Ovary (tissue), 9 donors: ENCODE results near the gene SGMS1. TPM values are rescaled to one million over a fixed set of nuclear protein-coding genes. Genes with fewer than 3 reads are reported as not detected.
"Not testable (repeated sequence)": the region's sequence is repeated elsewhere in the genome, so short reads cannot be mapped to it uniquely, and the experiment has no call there.

Experiments used
- DNase-seq, 5 donors: peaks; one replicate each; pipeline ENCODE4 v3.0.0-alpha.2; 2019 to 2020
- H3K27ac ChIP-seq, 2 donors: fragments of 200-600 bp; one replicate each; pipeline versions ENCODE4 v1.5.1 to v1.8.0; 2019 to 2022
- H3K27me3 ChIP-seq: fragments of 200-600 bp; one replicate; pipeline ENCODE4 v1.8.0; 2022
- H3K36me3 ChIP-seq: fragments of 200-600 bp; sonication (generic); one replicate; pipeline ENCODE4 v1.5.1; 2019
- H3K4me1 ChIP-seq: one replicate; pipeline ENCODE4 v1.8.1; 2013; ENCODE audit warnings: mild to moderate bottlenecking, moderate library complexity; ENCODE audit not compliant: insufficient read depth
- H3K4me3 ChIP-seq: fragments of 200-600 bp; sonication (generic); one replicate; pipeline ENCODE4 v1.5.1; 2017
- H3K9me3 ChIP-seq, 2 donors: fragments of 200-600 bp in 1 of 2; sonication (generic) in 1 of 2; one replicate each; pipeline versions ENCODE4 v1.5.1 to v1.8.1; 2013 to 2019; ENCODE audit warnings: mild to moderate bottlenecking in 1 of 2, moderate library complexity in 1 of 2
- EP300 ChIP-seq: sonication (generic); formaldehyde crosslinking; IDR thresholded peaks from one replicate; pipeline ENCODE4 v1.6.1; 2017; ENCODE audit warnings: antibody characterized with exemption
- POLR2A ChIP-seq: fragments of 450-650 bp; IDR thresholded peaks from one replicate; pipeline ENCODE4 v1.6.1; 2017; ENCODE audit warnings: antibody characterized with exemption, mild to moderate bottlenecking, moderate library complexity
- WGBS, 3 donors: extraction: QIAGEN DNeasy Blood & Tissue Kit in 1 of 3; methylation state at CpG; one replicate each; pipeline versions ENCODE4 v1.1.5 to v1.1.7; 2013 to 2017; 5-methylcytosine and 5-hydroxymethylcytosine counted together
- intact Hi-C, 4 donors: fragments of 100-400 bp; cut with DNase I; formaldehyde crosslinking; loops; one replicate each; pipeline versions ENCODE4 v1.11.0 to v1.15.1; 2022 to 2023
- polyA plus RNA-seq, 2 donors: library from polyadenylated mRNA; stranded (reverse); fragments of 200-250 nt in 1 of 2; fragments of 350-450 nt in 1 of 2; fragmentation: Illumina TruSeq in 1 of 2; extraction: RNeasy Lipid Tissue Mini Kit (QIAGEN cat#74804) in 1 of 2; gene quantifications; one replicate each; pipeline ENCODE4 v1.2.3, GENCODE V29; 2013 to 2014
- total RNA-seq, 7 donors: library from RNA; depleted of rRNA in 2 of 7; stranded (reverse); fragments of >200 nt in 2 of 7; fragmentation: NEBNext Ultra II Directional in 3 of 7; extraction: Animal tissue kit (Norgen Biotek cat#: 25700) in 3 of 7; gene quantifications; one replicate each; pipeline versions ENCODE4 v1.1.0 to v1.2.4, GENCODE V29; 2016 to 2023
- TF ChIP-seq, protein P1 (sequence below), 3 donors: fragments of 450-650 bp in 2 of 3; fragments of 200-600 bp in 1 of 3; IDR thresholded peaks; one replicate each; pipeline versions ENCODE4 v1.5.1 to v1.8.0; 2016 to 2022; ENCODE audit warnings: antibody characterized with exemption in 3 of 3, mild to moderate bottlenecking in 1 of 3
- donor health status: DM: no; HTN: no; CAD: no; lungs with moderate emphysema.
- donor health status: DM: no; HTN: no; CAD: no.
- donor health status: Bipolar disorder and iron deficiency.
- donor health status: DM: yes; HTN: yes; CAD: no.
- donor health status: DM: no; HTN: no; CAD: no.
- donor health status: DM: yes; HTN: yes; CAD: no.

SGMS1 gene
- total and polyA plus RNA-seq, 9 donors: 15.6 to 90.0 (median 39.0) TPM

GRCh38 chr10:50456719-50457118, 167.0 kb downstream of the SGMS1 start:
- Histone ChIP-seq H3K4me3 (no peak overlapping the region), H3K4me1 (no peaks in the 10 kb centered on the region), H3K36me3 (no peaks in the 10 kb centered on the region), H3K27ac (no peak overlapping the region), H3K27me3 (no peaks in the 10 kb centered on the region), H3K9me3 (no peaks in the 10 kb centered on the region)
- DNase-seq: no peak
- no peak for TF ChIP-seq EP300
- TF ChIP-seq, protein P1, sequence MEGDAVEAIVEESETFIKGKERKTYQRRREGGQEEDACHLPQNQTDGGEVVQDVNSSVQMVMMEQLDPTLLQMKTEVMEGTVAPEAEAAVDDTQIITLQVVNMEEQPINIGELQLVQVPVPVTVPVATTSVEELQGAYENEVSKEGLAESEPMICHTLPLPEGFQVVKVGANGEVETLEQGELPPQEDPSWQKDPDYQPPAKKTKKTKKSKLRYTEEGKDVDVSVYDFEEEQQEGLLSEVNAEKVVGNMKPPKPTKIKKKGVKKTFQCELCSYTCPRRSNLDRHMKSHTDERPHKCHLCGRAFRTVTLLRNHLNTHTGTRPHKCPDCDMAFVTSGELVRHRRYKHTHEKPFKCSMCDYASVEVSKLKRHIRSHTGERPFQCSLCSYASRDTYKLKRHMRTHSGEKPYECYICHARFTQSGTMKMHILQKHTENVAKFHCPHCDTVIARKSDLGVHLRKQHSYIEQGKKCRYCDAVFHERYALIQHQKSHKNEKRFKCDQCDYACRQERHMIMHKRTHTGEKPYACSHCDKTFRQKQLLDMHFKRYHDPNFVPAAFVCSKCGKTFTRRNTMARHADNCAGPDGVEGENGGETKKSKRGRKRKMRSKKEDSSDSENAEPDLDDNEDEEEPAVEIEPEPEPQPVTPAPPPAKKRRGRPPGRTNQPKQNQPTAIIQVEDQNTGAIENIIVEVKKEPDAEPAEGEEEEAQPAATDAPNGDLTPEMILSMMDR (IDR thresholded peaks at IDR 0.05): no peak
- no peak for TF ChIP-seq POLR2A
- WGBS, 3 donors: 91 to 99% (median 96%) methylated on average over 2 of the region's 2 CpGs
- intact Hi-C loops: no loop called here

- TF ChIP-seq EP300 (no peak), POLR2A (no peak)
- TF ChIP-seq, protein P1 (IDR thresholded peaks at IDR 0.05): no peak
- Histone ChIP-seq H3K36me3 (no peaks in the 10 kb centered on the region), H3K9me3 (no peaks in the 10 kb centered on the region), H3K27ac (no peak overlapping the region), H3K27me3 (no peaks in the 10 kb centered on the region), H3K4me3 (no peak overlapping the region), H3K4me1 (no peaks in the 10 kb centered on the region)
- 86 to 94% (median 88%) methylated on average over 1 of the region's 1 CpG for WGBS, 3 donors
- DNase-seq: no peak
- intact Hi-C loops: no loop called here
Observed at GRCh38 chr10:50453940-50454339, 169.8 kb downstream of the SGMS1 start.

- TF ChIP-seq EP300 (no peak), POLR2A (no peak)
- TF ChIP-seq, protein P1 (IDR thresholded peaks at IDR 0.05): no peak
- 91 to 100% (median 95%) methylated on average over 2 of the region's 2 CpGs for WGBS, 3 donors
- intact Hi-C loops: no loop called here
- no peak overlapping the region for H3K4me3 ChIP-seq
- no peak overlapping the region for H3K27ac ChIP-seq
- no peaks in the 10 kb centered on the region for H3K36me3 ChIP-seq
- H3K9me3 ChIP-seq: no peaks in the 10 kb centered on the region
- no peaks in the 10 kb centered on the region for H3K4me1 ChIP-seq
- DNase-seq: no peak
- no peaks in the 10 kb centered on the region for H3K27me3 ChIP-seq
Observed at GRCh38 chr10:50452603-50453002, 171.2 kb downstream of the SGMS1 start.

- TF ChIP-seq EP300 (no peak), POLR2A (no peak)
- TF ChIP-seq, protein P1 (IDR thresholded peaks at IDR 0.05): no peak
- no peaks in the 10 kb centered on the region for H3K9me3 ChIP-seq
Observed at GRCh38 chr10:50447691-50448090, 176.1 kb downstream of the SGMS1 start.

DNA sequence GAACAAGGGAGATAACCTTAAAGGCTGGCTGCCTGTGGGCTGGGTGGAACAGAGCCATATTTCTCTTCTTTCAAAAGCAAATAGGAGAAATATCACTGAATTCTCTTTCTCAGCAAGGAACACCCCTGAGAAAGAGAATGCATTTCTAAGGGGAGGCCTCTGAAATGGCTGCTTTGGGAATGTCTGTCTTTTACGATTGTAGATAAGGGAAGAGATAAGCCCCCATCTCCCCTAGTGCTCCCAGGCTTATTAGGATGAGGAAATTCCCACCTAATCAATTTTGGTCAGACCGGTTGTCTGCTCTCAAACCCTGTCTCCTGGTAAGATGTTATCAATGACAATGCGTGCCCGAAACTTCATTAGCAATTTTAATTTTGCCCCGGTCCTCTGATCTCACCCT, 178.0 kb downstream of the SGMS1 start:
- H3K4me1 ChIP-seq, H3K36me3 ChIP-seq, H3K9me3 ChIP-seq, H3K27ac ChIP-seq, intact Hi-C loops, H3K27me3 ChIP-seq, H3K4me3 ChIP-seq, DNase-seq: not testable (repeated sequence)
- 92 to 97% (median 93%) methylated on average over 5 of the region's 5 CpGs for whole genome bisulfite sequencing, 3 donors

More at GRCh38 chr10:50447691-50448090, 176.1 kb downstream of the SGMS1 start:
- Histone ChIP-seq H3K27me3 (no peaks in the 10 kb centered on the region), H3K36me3 (no peaks in the 10 kb centered on the region), H3K4me3 (no peak overlapping the region), H3K4me1 (no peaks in the 10 kb centered on the region), H3K27ac (no peak overlapping the region)
- no peak for DNase-seq
- intact Hi-C loops: no loop called here
